MM.1S (cell line): Measurements from ENCODE around the gene TMED3.

Experiments
- EZH2 ChIP-seq: fragments of 300-600 bp; sonication (generic); optimal IDR thresholded peaks from 2 replicates; pipeline ENCODE3; 2017; ENCODE audit warnings: low read depth, mild to moderate bottlenecking, antibody characterized with exemption, low read length, mixed read lengths
- TF ChIP-seq, protein P1 (sequence below): fragments of 300-600 bp; sonication (generic); IDR thresholded peaks from 2 replicates; pipeline ENCODE4 v1.5.1; 2016; ENCODE audit warnings: antibody characterized with exemption, low read length, mixed read lengths

DNA sequence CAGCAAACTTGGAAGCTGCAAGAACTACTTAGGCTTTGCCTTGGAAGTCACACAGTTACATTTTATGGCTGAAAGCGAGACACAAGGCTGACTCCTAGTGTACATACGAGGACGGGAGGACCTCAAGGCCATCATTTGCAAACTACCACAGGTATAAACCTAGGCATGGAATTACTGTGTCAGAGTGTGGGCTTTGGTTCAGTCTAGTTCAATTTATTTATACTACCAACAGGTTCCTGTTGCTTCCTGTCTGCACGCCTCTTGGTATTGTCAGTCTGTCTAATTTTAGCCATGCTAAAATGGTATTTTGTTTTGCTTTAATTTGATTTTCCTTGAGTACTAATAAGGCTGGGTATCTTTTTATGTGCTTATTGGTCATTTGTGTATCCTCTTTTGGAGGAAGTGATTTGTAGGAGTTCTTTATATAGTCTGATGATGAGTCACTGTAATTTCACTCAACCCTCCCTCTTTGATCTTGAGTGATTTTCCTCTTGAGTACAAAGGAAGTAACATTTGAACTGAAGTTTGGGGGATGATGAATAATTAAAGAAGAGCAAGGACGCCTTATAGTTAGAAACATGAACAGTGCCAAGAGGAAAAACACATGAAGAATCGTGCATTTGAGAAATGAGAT is 20.2 kb upstream of the TMED3 start:
- TF ChIP-seq, protein P1, sequence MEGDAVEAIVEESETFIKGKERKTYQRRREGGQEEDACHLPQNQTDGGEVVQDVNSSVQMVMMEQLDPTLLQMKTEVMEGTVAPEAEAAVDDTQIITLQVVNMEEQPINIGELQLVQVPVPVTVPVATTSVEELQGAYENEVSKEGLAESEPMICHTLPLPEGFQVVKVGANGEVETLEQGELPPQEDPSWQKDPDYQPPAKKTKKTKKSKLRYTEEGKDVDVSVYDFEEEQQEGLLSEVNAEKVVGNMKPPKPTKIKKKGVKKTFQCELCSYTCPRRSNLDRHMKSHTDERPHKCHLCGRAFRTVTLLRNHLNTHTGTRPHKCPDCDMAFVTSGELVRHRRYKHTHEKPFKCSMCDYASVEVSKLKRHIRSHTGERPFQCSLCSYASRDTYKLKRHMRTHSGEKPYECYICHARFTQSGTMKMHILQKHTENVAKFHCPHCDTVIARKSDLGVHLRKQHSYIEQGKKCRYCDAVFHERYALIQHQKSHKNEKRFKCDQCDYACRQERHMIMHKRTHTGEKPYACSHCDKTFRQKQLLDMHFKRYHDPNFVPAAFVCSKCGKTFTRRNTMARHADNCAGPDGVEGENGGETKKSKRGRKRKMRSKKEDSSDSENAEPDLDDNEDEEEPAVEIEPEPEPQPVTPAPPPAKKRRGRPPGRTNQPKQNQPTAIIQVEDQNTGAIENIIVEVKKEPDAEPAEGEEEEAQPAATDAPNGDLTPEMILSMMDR = no peak
- no peak for TF ChIP-seq EZH2
